Right lobe of liver (tissue), 4 donors: ENCODE data around the gene SMARCA2.

ENCODE experiments used
- CTCF ChIP-seq, 4 donors: fragments of 200-600 bp in 3 of 4; fragments of 450-650 bp in 1 of 4; IDR thresholded peaks; one replicate each; pipeline versions ENCODE4 v1.5.1 to v1.8.0; 2016 to 2022; ENCODE audit warnings: antibody characterized with exemption in 4 of 4, mild to moderate bottlenecking in 2 of 4
- POLR2A ChIP-seq: fragments of 450-650 bp; IDR thresholded peaks from one replicate; pipeline ENCODE4 v1.6.1; 2017; ENCODE audit warnings: antibody characterized with exemption, mild to moderate bottlenecking
- donor health status: DM: no; HTN: no; CAD: no.
- donor health status: DM: no; HTN: no; CAD: no.
- donor health status: DM: no; HTN: yes; CAD: no.

GRCh38 chr9:2024888-2025782, 10.0 kb downstream of the SMARCA2 start:
- no peak for TF ChIP-seq CTCF (IDR thresholded peaks at IDR 0.05)
- TF ChIP-seq POLR2A: no peak
